WTC11 (cell line): ENCODE data around the gene RPIA.

Experiments used
- CREB1 ChIP-seq: sonication (generic); formaldehyde crosslinking; IDR thresholded peaks from 2 replicates; pipeline ENCODE4 v1.8.0; 2023; ENCODE audit warnings: mild to moderate bottlenecking, missing genetic modification reagents
- CREM ChIP-seq: sonication (generic); formaldehyde crosslinking; IDR thresholded peaks from 2 replicates; pipeline ENCODE4 v1.8.1; 2022; ENCODE audit warnings: mild to moderate bottlenecking, missing genetic modification reagents, moderate library complexity
- ELF4 ChIP-seq: sonication (generic); formaldehyde crosslinking; IDR thresholded peaks from 2 replicates; pipeline ENCODE4 v1.8.1; 2022; ENCODE audit warnings: low read depth, mild to moderate bottlenecking, moderate library complexity, missing genetic modification reagents
- NFE2L1 ChIP-seq: sonication (generic); formaldehyde crosslinking; IDR thresholded peaks from 2 replicates; pipeline ENCODE4 v1.8.1; 2023; ENCODE audit warnings: missing genetic modification reagents
- PREB ChIP-seq: sonication (generic); formaldehyde crosslinking; IDR thresholded peaks from 2 replicates; pipeline ENCODE4 v1.8.1; 2022; ENCODE audit warnings: mild to moderate bottlenecking, missing genetic modification reagents, moderate library complexity, borderline replicate concordance
- TCF7 ChIP-seq: sonication (generic); formaldehyde crosslinking; IDR thresholded peaks from 2 replicates; pipeline ENCODE4 v1.8.0; 2022; ENCODE audit warnings: mild to moderate bottlenecking, low read depth, missing genetic modification reagents, moderate library complexity
- ZNF219 ChIP-seq: sonication (generic); formaldehyde crosslinking; IDR thresholded peaks from 2 replicates; pipeline ENCODE4 v1.8.0; 2023; ENCODE audit warnings: missing genetic modification reagents, mild to moderate bottlenecking, borderline replicate concordance
- ZNF232 ChIP-seq: sonication (generic); formaldehyde crosslinking; IDR thresholded peaks from 2 replicates; pipeline ENCODE4 v1.8.0; 2022; ENCODE audit warnings: mild to moderate bottlenecking, missing genetic modification reagents
- ZNF396 ChIP-seq: fragments of 250-450 bp; sonication (Bioruptor Pico); IDR thresholded peaks from 2 replicates; pipeline ENCODE4 v1.8.0; 2021; ENCODE audit warnings: mild to moderate bottlenecking, moderate library complexity, borderline replicate concordance
- TF ChIP-seq, protein P1 (sequence below): fragments of 200-600 bp; IDR thresholded peaks from 2 replicates; pipeline ENCODE4 v1.8.0; 2022; ENCODE audit warnings: antibody characterized with exemption
- TF ChIP-seq, protein P2 (sequence below): sonication (generic); formaldehyde crosslinking; IDR thresholded peaks from 2 replicates; pipeline ENCODE4 v1.8.0; 2022; ENCODE audit warnings: mild to moderate bottlenecking, missing genetic modification reagents

DNA sequence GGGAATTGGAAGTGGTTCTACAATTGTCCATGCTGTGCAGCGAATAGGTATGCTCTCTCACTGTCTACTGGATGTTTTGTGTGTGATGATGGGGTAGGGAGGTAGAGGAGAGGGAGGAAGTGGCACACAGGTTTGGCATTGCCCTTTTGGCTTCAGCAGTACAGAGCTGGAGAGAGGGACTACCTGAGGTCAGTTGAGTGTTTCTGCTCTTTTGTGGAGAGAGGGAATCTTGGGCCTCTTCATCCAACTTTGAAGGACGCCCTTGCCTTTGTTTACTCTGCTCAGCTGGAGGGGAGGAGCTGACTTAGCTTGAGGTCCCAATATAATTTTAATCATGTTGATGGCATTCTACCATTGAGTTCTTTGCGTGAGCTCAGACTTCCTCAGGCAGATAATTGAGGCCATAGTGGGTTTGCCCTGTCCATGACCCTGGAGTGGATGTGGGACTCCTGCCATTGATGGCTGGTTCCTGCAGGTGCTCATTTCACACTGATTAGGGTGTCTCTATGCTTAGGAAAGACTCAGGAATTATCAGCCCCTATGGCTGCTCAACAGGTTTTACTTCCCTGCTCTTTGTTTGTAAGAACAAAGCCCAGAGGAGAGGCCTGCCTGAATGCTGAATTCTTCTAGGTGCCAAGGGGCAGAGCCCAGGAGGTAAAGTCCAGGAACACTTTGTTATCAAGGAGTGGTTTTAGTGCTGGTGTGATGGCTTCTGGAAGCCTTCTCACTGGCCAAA lies 7.2 kb downstream of the RPIA start:
- TF ChIP-seq, protein P1, sequence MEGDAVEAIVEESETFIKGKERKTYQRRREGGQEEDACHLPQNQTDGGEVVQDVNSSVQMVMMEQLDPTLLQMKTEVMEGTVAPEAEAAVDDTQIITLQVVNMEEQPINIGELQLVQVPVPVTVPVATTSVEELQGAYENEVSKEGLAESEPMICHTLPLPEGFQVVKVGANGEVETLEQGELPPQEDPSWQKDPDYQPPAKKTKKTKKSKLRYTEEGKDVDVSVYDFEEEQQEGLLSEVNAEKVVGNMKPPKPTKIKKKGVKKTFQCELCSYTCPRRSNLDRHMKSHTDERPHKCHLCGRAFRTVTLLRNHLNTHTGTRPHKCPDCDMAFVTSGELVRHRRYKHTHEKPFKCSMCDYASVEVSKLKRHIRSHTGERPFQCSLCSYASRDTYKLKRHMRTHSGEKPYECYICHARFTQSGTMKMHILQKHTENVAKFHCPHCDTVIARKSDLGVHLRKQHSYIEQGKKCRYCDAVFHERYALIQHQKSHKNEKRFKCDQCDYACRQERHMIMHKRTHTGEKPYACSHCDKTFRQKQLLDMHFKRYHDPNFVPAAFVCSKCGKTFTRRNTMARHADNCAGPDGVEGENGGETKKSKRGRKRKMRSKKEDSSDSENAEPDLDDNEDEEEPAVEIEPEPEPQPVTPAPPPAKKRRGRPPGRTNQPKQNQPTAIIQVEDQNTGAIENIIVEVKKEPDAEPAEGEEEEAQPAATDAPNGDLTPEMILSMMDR: no peak
- no peak for TF ChIP-seq TCF7 (CRISPR knock-in tag)
- TF ChIP-seq ELF4: no peak
- TF ChIP-seq CREM (CRISPR knock-in tag): no peak
- no peak for TF ChIP-seq ZNF396 (CRISPR knock-in tag)
- TF ChIP-seq PREB (CRISPR knock-in tag): no peak
- no peak for TF ChIP-seq ZNF219 (CRISPR knock-in tag)
- TF ChIP-seq, protein P2, sequence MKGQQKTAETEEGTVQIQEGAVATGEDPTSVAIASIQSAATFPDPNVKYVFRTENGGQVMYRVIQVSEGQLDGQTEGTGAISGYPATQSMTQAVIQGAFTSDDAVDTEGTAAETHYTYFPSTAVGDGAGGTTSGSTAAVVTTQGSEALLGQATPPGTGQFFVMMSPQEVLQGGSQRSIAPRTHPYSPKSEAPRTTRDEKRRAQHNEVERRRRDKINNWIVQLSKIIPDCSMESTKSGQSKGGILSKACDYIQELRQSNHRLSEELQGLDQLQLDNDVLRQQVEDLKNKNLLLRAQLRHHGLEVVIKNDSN (CRISPR knock-in tag): no peak
- TF ChIP-seq ZNF232 (CRISPR knock-in tag): no peak
- no peak for TF ChIP-seq NFE2L1
- TF ChIP-seq CREB1 (CRISPR knock-in tag): no peak
